Neural crest cell (in vitro differentiated cells): Measurements from ENCODE around the gene RNF14. TPM values are rescaled to one million over a fixed set of nuclear protein-coding genes. Genes with fewer than 3 reads are reported as not detected.

Experiments
- DNase-seq: peaks from one replicate; pipeline ENCODE4 v3.0.0; 2021; ENCODE audit warnings: low read depth, mixed read lengths, low spot score
- H3K27ac Mint-ChIP-seq: one replicate; pipeline ENCODE4 v1.8.0; 2021; ENCODE audit warnings: mild to moderate bottlenecking, mixed read lengths; ENCODE audit not compliant: unreplicated experiment
- H3K27me3 Mint-ChIP-seq: 2 replicates; pipeline ENCODE4 v1.8.0; 2021; ENCODE audit warnings: low read depth, mild to moderate bottlenecking, mixed read lengths
- H3K36me3 Mint-ChIP-seq: 2 replicates; pipeline ENCODE4 v1.8.0; 2021; ENCODE audit warnings: low read depth, mild to moderate bottlenecking, mixed read lengths
- H3K4me1 Mint-ChIP-seq: 2 replicates; pipeline ENCODE4 v1.8.0; 2021; ENCODE audit warnings: mixed read lengths
- H3K4me3 Mint-ChIP-seq: one replicate; pipeline ENCODE4 v1.8.0; 2021; ENCODE audit warnings: mild to moderate bottlenecking, mixed read lengths
- H3K9me3 Mint-ChIP-seq: 2 replicates; pipeline ENCODE4 v1.8.0; 2021; ENCODE audit warnings: mixed read lengths
- total RNA-seq: library from RNA; stranded (reverse); gene quantifications from 2 replicates; pipeline ENCODE4 v1.2.1, GENCODE V29; 2021
- TF ChIP-seq, protein P1 (sequence below): fragments of 200-600 bp; sonication (generic); conservative IDR thresholded peaks from 2 replicates; pipeline ENCODE4 v1.5.0; 2021; ENCODE audit warnings: antibody characterized with exemption, mild to moderate bottlenecking

RNF14 gene
- total RNA-seq, 1 donor from 2014 or later, result 41.4 TPM

DNA sequence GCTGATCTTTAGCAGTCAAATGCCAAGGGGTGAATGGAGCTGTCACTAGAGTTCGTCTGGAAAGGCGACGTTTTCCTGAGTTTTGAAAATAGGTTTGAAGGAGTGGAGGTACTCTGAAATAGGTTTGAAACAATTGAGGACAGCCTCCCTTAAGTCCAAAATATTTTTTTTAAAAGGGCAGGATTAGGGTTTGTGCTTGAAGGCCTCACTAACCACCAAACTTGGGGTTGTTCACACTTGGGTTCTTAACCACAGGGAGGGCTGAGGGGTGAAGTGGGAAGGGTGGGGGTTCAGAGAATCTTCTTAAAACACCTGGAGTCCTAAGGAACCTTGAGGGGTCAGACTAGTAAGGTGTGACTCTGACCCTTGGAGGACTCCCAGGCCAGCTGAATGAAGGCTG lies 7.4 kb upstream of the RNF14 start:
- DNase-seq, result no peak
- Mint-ChIP-seq H3K9me3 (no peaks in the 10 kb centered on the region), H3K36me3 (no peaks in the 10 kb centered on the region), H3K27me3 (no peaks in the 10 kb centered on the region), H3K4me1 (peaks cover 31% of the 10 kb centered on the region), H3K4me3 (no peak overlapping the region), H3K27ac (no peak overlapping the region)
- TF ChIP-seq, protein P1, sequence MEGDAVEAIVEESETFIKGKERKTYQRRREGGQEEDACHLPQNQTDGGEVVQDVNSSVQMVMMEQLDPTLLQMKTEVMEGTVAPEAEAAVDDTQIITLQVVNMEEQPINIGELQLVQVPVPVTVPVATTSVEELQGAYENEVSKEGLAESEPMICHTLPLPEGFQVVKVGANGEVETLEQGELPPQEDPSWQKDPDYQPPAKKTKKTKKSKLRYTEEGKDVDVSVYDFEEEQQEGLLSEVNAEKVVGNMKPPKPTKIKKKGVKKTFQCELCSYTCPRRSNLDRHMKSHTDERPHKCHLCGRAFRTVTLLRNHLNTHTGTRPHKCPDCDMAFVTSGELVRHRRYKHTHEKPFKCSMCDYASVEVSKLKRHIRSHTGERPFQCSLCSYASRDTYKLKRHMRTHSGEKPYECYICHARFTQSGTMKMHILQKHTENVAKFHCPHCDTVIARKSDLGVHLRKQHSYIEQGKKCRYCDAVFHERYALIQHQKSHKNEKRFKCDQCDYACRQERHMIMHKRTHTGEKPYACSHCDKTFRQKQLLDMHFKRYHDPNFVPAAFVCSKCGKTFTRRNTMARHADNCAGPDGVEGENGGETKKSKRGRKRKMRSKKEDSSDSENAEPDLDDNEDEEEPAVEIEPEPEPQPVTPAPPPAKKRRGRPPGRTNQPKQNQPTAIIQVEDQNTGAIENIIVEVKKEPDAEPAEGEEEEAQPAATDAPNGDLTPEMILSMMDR, result no peak

DNA sequence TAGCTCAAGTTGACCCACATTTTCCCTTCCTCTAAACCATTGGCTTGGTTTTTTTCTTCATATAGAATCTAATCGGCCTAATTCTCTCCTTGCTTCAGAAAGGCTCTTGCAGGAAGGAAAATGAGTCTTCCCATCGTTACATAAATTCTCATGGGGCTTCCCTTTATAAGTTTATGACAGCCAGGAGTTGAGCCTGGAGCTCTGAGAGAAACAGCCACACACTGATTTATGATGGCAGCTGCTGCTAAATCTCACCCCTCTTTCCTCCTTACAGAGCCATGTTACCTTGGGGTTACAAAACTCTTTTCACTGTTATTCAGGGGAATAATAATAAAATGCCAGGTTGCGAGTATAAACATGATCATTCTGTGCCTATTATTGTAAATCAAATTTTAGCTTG lies 5.2 kb upstream of the RNF14 start:
- DNase-seq, result no peak
- Mint-ChIP-seq H3K4me3 (no peak overlapping the region), H3K36me3 (no peaks in the 10 kb centered on the region), H3K4me1 (peaks cover 26% of the 10 kb centered on the region), H3K27ac (no peak overlapping the region), H3K27me3 (no peaks in the 10 kb centered on the region), H3K9me3 (no peaks in the 10 kb centered on the region)
- TF ChIP-seq, protein P1, result no peak

DNA sequence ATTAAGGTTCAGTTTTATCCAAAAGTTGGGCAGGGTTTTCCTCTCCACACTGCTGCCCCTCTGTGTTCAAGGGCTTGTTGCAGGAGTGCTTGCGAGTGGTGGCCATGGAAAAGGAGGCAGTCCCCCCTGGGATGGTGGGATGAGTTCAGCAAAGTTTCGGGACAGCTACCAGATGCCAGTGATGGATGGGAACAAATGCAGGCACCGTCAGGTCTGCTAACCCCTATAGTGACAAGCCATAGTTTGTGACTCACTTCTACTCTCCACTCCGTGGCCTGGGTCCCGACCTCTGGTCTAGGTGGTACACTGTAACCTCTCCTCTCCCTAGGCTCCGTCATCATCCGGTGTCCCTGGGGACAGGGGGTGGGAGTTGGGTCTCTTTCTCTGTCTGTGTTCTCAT lies 3.8 kb upstream of the RNF14 start:
- Mint-ChIP-seq H3K4me1 (peaks cover 32% of the 10 kb centered on the region), H3K4me3 (no peak overlapping the region), H3K27me3 (no peaks in the 10 kb centered on the region), H3K9me3 (no peaks in the 10 kb centered on the region), H3K36me3 (no peaks in the 10 kb centered on the region), H3K27ac (no peak overlapping the region)
- TF ChIP-seq, protein P1, result no peak
- DNase-seq, result no peak

DNA sequence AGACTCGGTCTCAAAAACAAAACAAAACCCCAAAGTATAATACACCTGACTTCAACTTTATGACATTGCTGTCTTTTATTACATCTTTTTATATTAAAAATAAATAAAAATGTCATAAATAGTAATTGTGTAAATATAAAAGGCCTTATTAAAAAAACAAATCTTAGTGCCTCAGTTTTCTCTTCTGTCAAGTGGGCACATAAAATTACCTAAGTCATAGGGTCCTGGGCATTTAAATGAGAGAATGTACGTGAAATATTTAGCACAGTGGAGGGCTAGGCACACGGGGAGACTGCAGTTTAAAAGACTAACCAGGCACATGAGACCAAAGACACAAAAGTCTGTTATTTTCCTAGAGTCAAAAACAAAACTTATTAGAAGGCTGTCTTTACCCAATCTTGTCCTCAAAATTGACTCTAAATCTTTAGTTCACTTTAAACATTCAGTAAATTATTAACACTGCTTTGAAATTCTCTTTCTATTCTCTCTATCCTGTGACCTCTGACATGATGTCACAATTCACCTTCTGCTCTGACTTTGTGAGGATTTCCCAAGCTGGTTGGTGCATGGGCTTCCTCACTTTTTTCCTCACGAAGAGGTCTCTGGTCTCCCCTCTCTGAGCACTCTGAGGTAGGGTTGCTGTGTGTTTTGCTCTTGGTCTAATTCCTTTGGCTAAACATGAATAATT lies 2.5 kb upstream of the RNF14 start:
- no peaks in the 10 kb centered on the region for H3K36me3 Mint-ChIP-seq
- DNase-seq, result no peak
- no peak overlapping the region for H3K27ac Mint-ChIP-seq
- TF ChIP-seq, protein P1, result no peak
- no peaks in the 10 kb centered on the region for H3K27me3 Mint-ChIP-seq
- H3K4me3 Mint-ChIP-seq, result no peak overlapping the region
- H3K4me1 Mint-ChIP-seq, result peaks cover 25% of the 10 kb centered on the region
- no peaks in the 10 kb centered on the region for H3K9me3 Mint-ChIP-seq

DNA sequence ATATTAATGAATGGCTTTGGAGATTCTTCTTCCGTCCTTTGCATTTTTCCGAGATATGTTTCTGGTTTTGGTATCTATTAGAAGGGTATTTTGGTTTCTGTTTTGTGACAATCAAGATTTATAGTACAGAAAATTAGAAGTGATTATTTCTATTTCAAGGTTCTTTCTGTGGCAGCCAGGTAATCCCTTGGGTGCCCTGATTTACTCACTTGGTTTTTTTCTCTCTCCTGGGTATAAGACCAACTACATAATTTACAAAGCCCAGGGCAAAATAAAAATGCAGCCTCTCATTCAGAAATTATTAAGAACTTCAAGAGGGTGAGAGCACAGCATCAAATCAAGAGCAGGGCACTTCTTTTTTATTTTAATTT lies 2.0 kb upstream of the RNF14 start:
- H3K4me3 Mint-ChIP-seq, result peak overlapping the region; percentile 71
- TF ChIP-seq, protein P1, result no peak
- H3K27me3 Mint-ChIP-seq, result no peaks in the 10 kb centered on the region

More for the DNA sequence above, 2.0 kb upstream of the RNF14 start:
- no peak for DNase-seq
- Mint-ChIP-seq H3K4me1 (peaks cover 24% of the 10 kb centered on the region), H3K27ac (no peak overlapping the region), H3K36me3 (no peaks in the 10 kb centered on the region), H3K9me3 (no peaks in the 10 kb centered on the region)
